ENCODE results near the gene COX7C. TPM values are rescaled to one million over a fixed set of nuclear protein-coding genes. Genes with fewer than 3 reads are reported as not detected.
"Not testable (repeated sequence)": the region's sequence is repeated elsewhere in the genome, so short reads cannot be mapped to it uniquely, and the experiment has no call there.

The COX7C gene
- total RNA-seq, result 1,000 to 10,000 TPM; 1,038 to 2,399 (median 1,758) TPM
- polyA plus RNA-seq, result 1,000 to 10,000 TPM; 1,942 to 3,656 TPM
- long read RNA-seq, donor 1, transcript COX7C-201 (3 exons, 666 nt), result major isoform, 794 of 839 reads
- long read RNA-seq, donor 1, transcript COX7C-205 (3 exons, 369 nt), result minor isoform, 28 of 839 reads
- long read RNA-seq, donor 1, partial matches to known transcripts, result 7 of 839 reads
- long read RNA-seq, donor 1, other reads (novel, unspliced or antisense), result 9 of 839 reads
- long read RNA-seq, donor 2, transcript COX7C-201 (3 exons, 666 nt), result major isoform, 467 of 493 reads
- long read RNA-seq, donor 2, transcript COX7C-205 (3 exons, 369 nt), result minor isoform, 12 of 493 reads
- long read RNA-seq, donor 2, partial matches to known transcripts, result 3 of 493 reads
- long read RNA-seq, donor 2, other reads (novel, unspliced or antisense), result 7 of 493 reads
- long read RNA-seq, donor 3, transcript COX7C-205 (3 exons, 369 nt), result minor isoform, 18 of 486 reads
- long read RNA-seq, donor 3, transcript COX7C-201 (3 exons, 666 nt), result major isoform, 458 of 486 reads
- long read RNA-seq, donor 3, partial matches to known transcripts, result 6 of 486 reads
- long read RNA-seq, donor 3, other reads (novel, unspliced or antisense), result 3 of 486 reads

- intact Hi-C loops (cut with DNase I), result loop anchor here in 1 of 10 donors (5.0 kb wide), 2 partner anchors 649 to 794 kb away; partner anchors contain the start of genes CCNH and RASA1
- peaks cover 0 to 3% (median 0%) of the 10 kb centered on the region in 9 donors for H3K27me3 ChIP-seq
- peaks cover 0 to 39% (median 36%) of the 10 kb centered on the region in 9 donors for H3K36me3 ChIP-seq
- DNase-seq, result peak; percentile 87 to 94 (median 93)
- H3K27ac ChIP-seq, result peak within 1 kb of the TSS; percentile 92 to 98 (median 96)
- ATAC-seq, result peak; percentile 98 to 99 (median 99)
- H3K9me3 ChIP-seq, result no peaks in the 10 kb centered on the region
- peaks cover 0 to 14% (median 11%) of the 10 kb centered on the region in 12 donors for H3K4me1 ChIP-seq
- 0 to 1% (median 0%) methylated on average over 37 to 41 of the region's 41 CpGs for WGBS, 4 donors
- peak; percentile 19 to 85 for TF ChIP-seq POLR2A (IDR thresholded peaks at IDR 0.05)
- TF ChIP-seq, protein P1, sequence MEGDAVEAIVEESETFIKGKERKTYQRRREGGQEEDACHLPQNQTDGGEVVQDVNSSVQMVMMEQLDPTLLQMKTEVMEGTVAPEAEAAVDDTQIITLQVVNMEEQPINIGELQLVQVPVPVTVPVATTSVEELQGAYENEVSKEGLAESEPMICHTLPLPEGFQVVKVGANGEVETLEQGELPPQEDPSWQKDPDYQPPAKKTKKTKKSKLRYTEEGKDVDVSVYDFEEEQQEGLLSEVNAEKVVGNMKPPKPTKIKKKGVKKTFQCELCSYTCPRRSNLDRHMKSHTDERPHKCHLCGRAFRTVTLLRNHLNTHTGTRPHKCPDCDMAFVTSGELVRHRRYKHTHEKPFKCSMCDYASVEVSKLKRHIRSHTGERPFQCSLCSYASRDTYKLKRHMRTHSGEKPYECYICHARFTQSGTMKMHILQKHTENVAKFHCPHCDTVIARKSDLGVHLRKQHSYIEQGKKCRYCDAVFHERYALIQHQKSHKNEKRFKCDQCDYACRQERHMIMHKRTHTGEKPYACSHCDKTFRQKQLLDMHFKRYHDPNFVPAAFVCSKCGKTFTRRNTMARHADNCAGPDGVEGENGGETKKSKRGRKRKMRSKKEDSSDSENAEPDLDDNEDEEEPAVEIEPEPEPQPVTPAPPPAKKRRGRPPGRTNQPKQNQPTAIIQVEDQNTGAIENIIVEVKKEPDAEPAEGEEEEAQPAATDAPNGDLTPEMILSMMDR (IDR thresholded peaks at IDR 0.05), result no peak
- peak within 1 kb of the TSS; percentile 74 to 98 (median 92) for H3K4me3 ChIP-seq
Observed at GRCh38 chr5:86617756-86618576, at the start of gene COX7C. Gene COX7C (plus strand): TSS chr5:86617941. CDS start chr5:86618056, 115 bp downstream.

DNA sequence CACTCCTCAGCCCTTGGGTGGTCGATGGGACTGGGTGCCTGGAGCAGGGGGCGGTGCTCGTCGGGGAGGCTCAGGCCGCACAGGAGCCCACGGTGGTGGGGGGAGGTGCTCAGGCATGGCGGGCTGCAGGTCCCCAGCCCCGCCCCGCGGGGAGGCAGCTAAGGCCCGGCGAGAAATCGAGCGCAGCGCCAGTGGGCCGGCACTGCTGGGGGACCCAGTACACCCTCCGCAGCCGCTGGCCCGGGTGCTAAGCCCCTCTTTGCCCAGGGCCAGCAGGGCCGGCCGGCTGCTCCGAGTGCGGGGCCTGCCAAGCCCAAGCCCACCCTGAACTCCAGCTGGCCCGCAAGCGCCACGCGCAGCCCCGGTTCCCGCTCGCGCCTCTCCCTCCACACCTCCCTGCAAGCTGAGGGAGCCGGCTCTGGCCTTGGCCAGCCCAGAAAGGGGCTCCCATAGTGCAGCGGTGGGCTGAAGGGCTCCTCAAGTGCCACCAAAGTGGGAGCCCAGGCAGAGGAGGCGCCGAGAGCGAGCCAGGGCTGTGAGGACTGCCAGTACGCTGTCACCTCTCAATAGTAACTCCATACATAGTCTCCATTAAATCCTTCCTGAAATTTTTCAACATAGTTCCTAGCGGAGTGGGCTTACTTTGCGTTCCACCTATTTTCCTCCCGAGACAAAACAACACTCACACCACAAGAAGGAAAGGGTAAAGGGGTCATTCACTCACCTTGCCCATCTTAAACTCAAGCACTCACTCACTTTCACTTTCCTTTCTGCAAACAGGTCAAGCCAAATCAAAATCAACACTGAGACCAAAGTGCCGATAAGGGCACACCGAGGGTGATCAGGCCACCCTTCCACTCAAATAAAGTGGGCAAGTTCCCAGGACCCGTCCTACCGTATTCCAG lies 48.0 kb upstream of the COX7C start:
- H3K27me3 ChIP-seq; H3K4me1 ChIP-seq; H3K27ac ChIP-seq; H3K9me3 ChIP-seq; DNase-seq; intact Hi-C loops (cut with DNase I); ATAC-seq; H3K36me3 ChIP-seq; H3K4me3 ChIP-seq: not testable (repeated sequence)
- WGBS, 4 donors, result 94 to 97% (median 95%) methylated on average over 15 to 44 of the region's 44 CpGs

- Histone ChIP-seq H3K9me3 (no peaks in the 10 kb centered on the region), H3K4me1 (no peaks in the 10 kb centered on the region), H3K27ac (no peak overlapping the region), H3K27me3 (no peaks in the 10 kb centered on the region), H3K36me3 (no peaks in the 10 kb centered on the region), H3K4me3 (no peak overlapping the region)
- DNase-seq, result no peak
- no peak for ATAC-seq
- intact Hi-C loops (cut with DNase I), result no loop called here
- TF ChIP-seq POLR2A (IDR thresholded peaks at IDR 0.05), result no peak
- TF ChIP-seq, protein P1 (IDR thresholded peaks at IDR 0.05), result no peak
- 89 to 93% (median 92%) methylated on average over 20 of the region's 20 CpGs for WGBS, 4 donors
Observed at GRCh38 chr5:86570427-86571083, 47.2 kb upstream of the COX7C start.

- H3K27ac ChIP-seq; DNase-seq; intact Hi-C loops (cut with DNase I); H3K9me3 ChIP-seq; H3K4me3 ChIP-seq; H3K4me1 ChIP-seq; H3K36me3 ChIP-seq; H3K27me3 ChIP-seq; ATAC-seq: not testable (repeated sequence)
- WGBS, 4 donors, result 92 to 97% (median 93%) methylated on average over 12 of the region's 12 CpGs
Observed at GRCh38 chr5:86571109-86571508, 46.6 kb upstream of the COX7C start.
